B cell (primary cell): ENCODE results near the gene LSS. TPM values are rescaled to one million over a fixed set of nuclear protein-coding genes. Genes with fewer than 3 reads are reported as not detected.

Source experiments
- ATAC-seq: fragments of 200-7000 bp; cut with Tn5 transposase; one replicate; pipeline ENCODE4 v1.10.0; 2021; ENCODE audit warnings: low read depth, mild to moderate bottlenecking, moderate number of reproducible peaks, moderate library complexity
- CTCF ChIA-PET: fragments of 350-600 bp; sonication (Branson Sonifier 250); formaldehyde crosslinking; loops from one replicate; lab custom pipeline; 2021; ENCODE audit warnings: antibody characterized with exemption, inconsistent platforms; lab: Charles Lee
- POLR2A ChIA-PET: fragments of 350-600 bp; sonication (Branson Sonifier 250); formaldehyde crosslinking; loops from one replicate; lab custom pipeline; 2021; ENCODE audit warnings: antibody characterized with exemption; lab: Charles Lee
- DNase-seq: peaks from one replicate; pipeline ENCODE4 v3.0.0; 2013
- H2AFZ ChIP-seq: 2 replicates; pipeline ENCODE4 v1.6.1; 2012; ENCODE audit warnings: mild to moderate bottlenecking, low read depth, low read length; ENCODE audit not compliant: insufficient read depth, poor library complexity, severe bottlenecking
- H3K27ac ChIP-seq, 2 donors: 1 replicate in 1 of 2; 2 replicates in 1 of 2; pipeline ENCODE4 v1.5.1; 2012 to 2013; ENCODE audit warnings: low read length in 2 of 2, mild to moderate bottlenecking in 2 of 2, moderate library complexity in 1 of 2
- H3K27me3 ChIP-seq, 4 experiments: fragments of 200-600 bp in 1 of 4; sonication (generic) in 1 of 4; replicated peaks in 1 of 4; 1 replicate in 2 of 4; 2 replicates in 2 of 4; pipeline versions ENCODE4 v1.6.1 to v1.7.0; 2013 to 2016; ENCODE audit warnings: low read length in 3 of 4, mild to moderate bottlenecking in 2 of 4, mixed read lengths in 1 of 4, moderate library complexity in 1 of 4; ENCODE audit not compliant: insufficient read depth in 4 of 4, control insufficient read depth in 3 of 4; ENCODE audit errors: control extremely low read depth in 1 of 4
- H3K36me3 ChIP-seq, 2 experiments: replicated peaks in 1 of 2; 1 replicate in 1 of 2; 2 replicates in 1 of 2; pipeline versions ENCODE4 v1.6.1 to v1.7.1; 2013; ENCODE audit warnings: low read length in 1 of 2; ENCODE audit not compliant: insufficient read depth in 2 of 2, control insufficient read depth in 1 of 2; ENCODE audit errors: control extremely low read depth in 1 of 2, extremely low read depth in 1 of 2
- H3K4me1 ChIP-seq, 2 donors: fragments of 200-600 bp in 1 of 2; sonication (generic) in 1 of 2; 1 replicate in 1 of 2; 2 replicates in 1 of 2; pipeline versions ENCODE4 v1.5.1 to v1.6.1; 2013 to 2017; ENCODE audit warnings: low read length in 2 of 2; ENCODE audit not compliant: control insufficient read depth in 2 of 2, insufficient read depth in 2 of 2
- H3K4me2 ChIP-seq: replicated peaks from 2 replicates; pipeline ENCODE3; 2012; ENCODE audit warnings: mild to moderate bottlenecking, low read depth, low read length; ENCODE audit not compliant: poor library complexity, severe bottlenecking
- H3K4me3 ChIP-seq, 5 experiments: fragments of 200-600 bp in 1 of 5; sonication (generic) in 1 of 5; 1 replicate in 3 of 5; 2 replicates in 2 of 5; pipeline versions ENCODE4 v1.5.1 to v1.7.0; 2011 to 2016; ENCODE audit warnings: low read length in 4 of 5, mild to moderate bottlenecking in 4 of 5, low read depth in 2 of 5, control low read depth in 1 of 5, moderate library complexity in 1 of 5; ENCODE audit not compliant: insufficient read depth in 1 of 5; ENCODE audit errors: control extremely low read depth in 1 of 5, extremely low read depth in 1 of 5
- H3K79me2 ChIP-seq: fragments of 200-600 bp; sonication (generic); one replicate; pipeline ENCODE4 v1.6.0; 2016; ENCODE audit warnings: low read length; ENCODE audit not compliant: control insufficient read depth, insufficient read depth
- H3K9ac ChIP-seq: fragments of 200-600 bp; sonication (generic); 2 replicates; pipeline ENCODE4 v1.6.1; 2017; ENCODE audit warnings: mild to moderate bottlenecking, low read length, moderate library complexity
- H3K9me3 ChIP-seq, 3 donors: one replicate each; pipeline versions ENCODE4 v1.6.1 to v1.7.1; 2013; ENCODE audit warnings: low read length in 2 of 3; ENCODE audit not compliant: control insufficient read depth in 2 of 3, insufficient read depth in 1 of 3; ENCODE audit errors: control extremely low read depth in 1 of 3
- H4K20me1 ChIP-seq: 2 replicates; pipeline ENCODE4 v1.6.0; 2012; ENCODE audit warnings: mild to moderate bottlenecking, low read length; ENCODE audit not compliant: insufficient read depth, control insufficient read depth, poor library complexity, severe bottlenecking
- H3K27ac Mint-ChIP-seq: one replicate; pipeline ENCODE4 v1.8.0; 2021; ENCODE audit warnings: mixed read lengths
- H3K27me3 Mint-ChIP-seq: one replicate; pipeline ENCODE4 v1.8.0; 2021; ENCODE audit warnings: mixed read lengths
- H3K4me1 Mint-ChIP-seq: one replicate; pipeline ENCODE4 v1.8.0; 2021; ENCODE audit warnings: mixed read lengths
- H3K4me3 Mint-ChIP-seq: one replicate; pipeline ENCODE4 v1.8.0; 2021; ENCODE audit warnings: mixed read lengths
- H3K9me3 Mint-ChIP-seq: one replicate; pipeline ENCODE4 v1.8.0; 2022; ENCODE audit warnings: mixed read lengths; ENCODE audit not compliant: insufficient read depth
- CTCF ChIP-seq: fragments of 200-600 bp; IDR thresholded peaks from one replicate; pipeline ENCODE4 v1.8.0; 2022; ENCODE audit warnings: antibody characterized with exemption, mild to moderate bottlenecking
- EZH2 ChIP-seq: IDR thresholded peaks from 2 replicates; pipeline ENCODE4 v1.6.1; 2012; ENCODE audit warnings: borderline replicate concordance, low read depth, mild to moderate bottlenecking, moderate library complexity, low read length; ENCODE audit not compliant: insufficient read depth, poor library complexity, severe bottlenecking
- WGBS: methylation state at CpG from one replicate; pipeline ENCODE4 v1.1.5; 2013; ENCODE audit warnings: missing lambda C conversion rate; ENCODE audit not compliant: insufficient coverage; 5-methylcytosine and 5-hydroxymethylcytosine counted together
- intact Hi-C: fragments of 100-400 bp; cut with micrococcal nuclease; formaldehyde crosslinking; loops from one replicate; pipeline ENCODE4 v1.10.0; 2022
- polyA plus RNA-seq: library from polyadenylated mRNA; depleted of rRNA; stranded (reverse); fragments of >200 nt; gene quantifications from 2 replicates; pipeline ENCODE4 v1.2.3, GENCODE V29; 2012
- total RNA-seq, 2 donors: library from RNA; stranded (reverse); fragments of 120-200 nt in 1 of 2; gene quantifications; 1 replicate in 1 of 2; 2 replicates in 1 of 2; pipeline versions ENCODE4 v1.2.3 to v1.2.4, GENCODE V29; 2013 to 2022

The LSS gene
- total and polyA plus RNA-seq, 2 donors (not counting 1 experiment from before 2014, with no cell fraction given) = 30.2 to 58.1 TPM

- Mint-ChIP-seq H3K4me3 (no peak overlapping the region), H3K9me3 (no peaks in the 10 kb centered on the region), H3K27me3 (no peaks in the 10 kb centered on the region), H3K4me1 (no peaks in the 10 kb centered on the region), H3K27ac (no peak overlapping the region)
- no peak for DNase-seq
- no peak for ATAC-seq
- WGBS = 92% methylated on average over 21 of the region's 21 CpGs
- no peak overlapping the region for H2AFZ ChIP-seq
- no peak overlapping the region for H3K4me2 ChIP-seq
- H3K4me1 ChIP-seq = no peaks in the 10 kb centered on the region
- no peaks in the 10 kb centered on the region for H3K27me3 ChIP-seq
- H3K36me3 ChIP-seq = peaks cover 1 to 3% of the 10 kb centered on the region in 2 experiments
- H3K9ac ChIP-seq = no peak overlapping the region
- H3K27ac ChIP-seq = no peak overlapping the region
- no peak overlapping the region for H3K4me3 ChIP-seq
- intact Hi-C loops = no loop called here
- H4K20me1 ChIP-seq = no peaks in the 10 kb centered on the region
- H3K9me3 ChIP-seq = no peaks in the 10 kb centered on the region
- TF ChIP-seq EZH2 (no peak), CTCF (no peak)
- CTCF ChIA-PET = no interaction called here
- H3K79me2 ChIP-seq = no peaks in the 10 kb centered on the region
- POLR2A ChIA-PET = interaction anchor here (0.6 kb wide), 1 partner anchor 21 kb away, joined by 5 read pairs; the partner anchor contains the start of gene LSS
Observed at GRCh38 chr21:46207006-46207919, 21.3 kb downstream of the LSS start.
